Measurements from ENCODE around the gene WDFY4. TPM values are rescaled to one million over a fixed set of nuclear protein-coding genes. Genes with fewer than 3 reads are reported as not detected.

The WDFY4 gene
- total and polyA plus RNA-seq, 7 donors = 0.23 to 1.3 (median 0.69) TPM

DNA sequence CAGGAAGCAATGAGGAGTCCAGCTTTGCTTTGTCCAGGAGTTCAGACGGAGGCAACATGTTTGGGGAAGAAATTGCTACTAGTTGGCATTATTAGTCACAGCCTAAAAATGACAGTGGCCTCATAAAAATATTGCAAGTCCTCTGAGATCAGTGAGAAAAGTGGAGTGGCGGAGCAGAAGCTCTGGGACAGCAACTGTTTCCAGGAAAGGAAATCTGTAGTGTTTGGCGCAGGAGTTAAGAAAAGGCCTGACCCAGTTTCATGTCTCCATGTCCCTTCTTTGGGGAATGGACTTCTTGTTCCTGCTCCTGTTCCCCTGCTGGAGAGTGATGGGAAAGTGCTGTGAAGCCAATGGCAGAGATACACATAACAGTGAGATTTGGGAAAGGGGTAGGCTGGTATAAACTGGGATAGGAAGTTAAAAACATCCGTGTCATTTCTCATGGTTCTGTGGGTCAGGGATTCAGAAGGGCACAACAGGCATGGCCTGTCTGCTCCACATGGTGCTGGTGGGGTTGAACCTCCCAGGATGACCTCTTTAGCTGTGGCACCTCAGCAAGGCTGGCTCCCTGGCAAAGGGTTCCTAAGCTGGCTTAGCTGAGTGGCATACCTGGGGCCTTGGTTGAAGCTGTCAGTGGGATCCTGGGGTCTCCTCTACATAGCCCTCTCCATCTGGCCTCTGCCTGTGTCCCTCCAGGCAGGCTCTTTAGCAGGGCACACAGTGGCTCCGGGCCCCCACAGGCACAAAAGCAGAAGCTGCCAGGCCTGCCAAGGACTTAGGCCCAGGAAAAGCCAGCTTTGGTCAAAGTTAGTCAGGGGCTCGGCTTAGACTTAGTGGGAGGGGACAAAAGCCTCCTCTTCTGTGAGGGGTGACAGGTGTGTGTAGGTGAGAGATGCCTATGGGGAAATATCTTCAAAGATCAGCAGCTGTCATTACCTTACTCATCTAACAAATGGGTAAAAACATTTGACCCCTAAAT, 77.7 kb downstream of the WDFY4 start:
- WGBS, 3 donors = 78 to 86% (median 80%) methylated on average over 6 of the region's 6 CpGs
- Histone ChIP-seq H3K27ac (no peak overlapping the region), H3K36me3 (ENCODE audit: insufficient read depth in 1 of 2, low read depth in 1 of 2) (no peaks in the 10 kb centered on the region), H3K4me3 (no peak overlapping the region), H3K4me1 (no peaks in the 10 kb centered on the region), H3K27me3 (ENCODE audit: insufficient read depth in 3 of 3, low read length in 2 of 3) (peaks cover 0 to 3% (median 0%) of the 10 kb centered on the region in 3 donors), H3K9me3 (no peaks in the 10 kb centered on the region)
- intact Hi-C loops (cut with DNase I) = no loop called here
- TF ChIP-seq, protein P1, sequence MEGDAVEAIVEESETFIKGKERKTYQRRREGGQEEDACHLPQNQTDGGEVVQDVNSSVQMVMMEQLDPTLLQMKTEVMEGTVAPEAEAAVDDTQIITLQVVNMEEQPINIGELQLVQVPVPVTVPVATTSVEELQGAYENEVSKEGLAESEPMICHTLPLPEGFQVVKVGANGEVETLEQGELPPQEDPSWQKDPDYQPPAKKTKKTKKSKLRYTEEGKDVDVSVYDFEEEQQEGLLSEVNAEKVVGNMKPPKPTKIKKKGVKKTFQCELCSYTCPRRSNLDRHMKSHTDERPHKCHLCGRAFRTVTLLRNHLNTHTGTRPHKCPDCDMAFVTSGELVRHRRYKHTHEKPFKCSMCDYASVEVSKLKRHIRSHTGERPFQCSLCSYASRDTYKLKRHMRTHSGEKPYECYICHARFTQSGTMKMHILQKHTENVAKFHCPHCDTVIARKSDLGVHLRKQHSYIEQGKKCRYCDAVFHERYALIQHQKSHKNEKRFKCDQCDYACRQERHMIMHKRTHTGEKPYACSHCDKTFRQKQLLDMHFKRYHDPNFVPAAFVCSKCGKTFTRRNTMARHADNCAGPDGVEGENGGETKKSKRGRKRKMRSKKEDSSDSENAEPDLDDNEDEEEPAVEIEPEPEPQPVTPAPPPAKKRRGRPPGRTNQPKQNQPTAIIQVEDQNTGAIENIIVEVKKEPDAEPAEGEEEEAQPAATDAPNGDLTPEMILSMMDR (IDR thresholded peaks at IDR 0.05) = no peak
- DNase-seq = no peak
- ATAC-seq = no peak

DNA sequence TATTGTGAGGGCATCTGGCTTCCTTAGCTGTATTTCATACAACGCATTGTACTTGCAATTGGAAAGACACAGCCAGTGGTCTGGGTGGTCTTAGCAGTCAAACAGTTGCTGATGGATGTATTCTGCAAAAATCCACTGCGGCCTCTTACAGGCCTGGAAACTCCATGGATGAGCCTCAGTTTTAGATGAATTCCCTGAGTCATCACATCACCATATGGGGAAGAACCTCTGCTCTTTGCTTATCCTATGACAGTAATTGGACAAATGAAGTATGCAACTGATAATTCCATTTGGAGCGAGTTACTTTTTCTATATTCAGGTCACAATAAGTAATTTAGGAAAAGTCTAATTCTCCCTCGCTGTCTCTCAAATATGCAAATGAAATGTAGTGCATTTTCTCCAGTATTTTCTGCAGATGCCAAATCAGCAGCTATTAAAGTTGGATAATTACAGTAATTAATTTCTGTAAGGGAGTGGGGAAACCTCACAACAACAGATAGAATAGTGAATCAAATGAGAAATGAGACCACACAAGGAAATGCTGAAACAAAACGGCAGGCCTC, 78.8 kb downstream of the WDFY4 start:
- TF ChIP-seq, protein P1 (IDR thresholded peaks at IDR 0.05) = no peak
- H3K27me3 ChIP-seq (ENCODE audit: insufficient read depth in 3 of 3, low read length in 2 of 3) = peaks cover 0 to 3% (median 0%) of the 10 kb centered on the region in 3 donors
- DNase-seq (no peak), ATAC-seq (no peak)
- no peaks in the 10 kb centered on the region for H3K4me1 ChIP-seq
- H3K27ac ChIP-seq = no peak overlapping the region
- H3K9me3 ChIP-seq = no peaks in the 10 kb centered on the region
- intact Hi-C loops (cut with DNase I) = no loop called here
- no peak overlapping the region for H3K4me3 ChIP-seq
- H3K36me3 ChIP-seq (ENCODE audit: insufficient read depth in 1 of 2, low read depth in 1 of 2) = no peaks in the 10 kb centered on the region
- WGBS, 3 donors = 84 to 88% (median 85%) methylated on average over 5 of the region's 5 CpGs

DNA sequence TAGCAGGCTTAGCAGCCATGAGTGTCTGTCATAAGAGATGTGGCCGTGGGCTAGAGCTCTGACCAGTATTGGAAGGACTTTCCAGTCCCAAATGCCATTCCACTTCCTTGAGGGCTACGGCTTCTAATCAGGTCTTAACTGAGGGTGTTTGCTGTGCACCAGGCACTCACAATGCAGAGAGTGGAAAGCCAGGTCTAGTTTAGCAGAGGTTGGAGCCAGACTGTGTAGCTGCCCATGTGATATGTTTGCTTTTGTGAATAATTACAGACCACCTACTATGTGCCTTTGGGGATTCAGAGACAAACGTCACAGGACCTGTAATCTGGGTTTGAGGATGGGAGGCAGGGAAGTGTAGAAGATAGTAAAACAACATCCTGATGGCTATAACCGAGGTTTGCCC, 79.8 kb downstream of the WDFY4 start:
- TF ChIP-seq, protein P1 (IDR thresholded peaks at IDR 0.05) = no peak
- no peak overlapping the region for H3K4me3 ChIP-seq
- DNase-seq = no peak
- no peak overlapping the region for H3K27ac ChIP-seq
- intact Hi-C loops (cut with DNase I) = no loop called here
- no peaks in the 10 kb centered on the region for H3K36me3 ChIP-seq (ENCODE audit: insufficient read depth in 1 of 2, low read depth in 1 of 2)
- H3K9me3 ChIP-seq = no peaks in the 10 kb centered on the region
- ATAC-seq = no peak
- H3K4me1 ChIP-seq = no peaks in the 10 kb centered on the region
- 79 to 90% (median 86%) methylated on average over 4 of the region's 4 CpGs for WGBS, 3 donors
- H3K27me3 ChIP-seq (ENCODE audit: insufficient read depth in 3 of 3, low read length in 2 of 3) = no peaks in the 10 kb centered on the region

DNA sequence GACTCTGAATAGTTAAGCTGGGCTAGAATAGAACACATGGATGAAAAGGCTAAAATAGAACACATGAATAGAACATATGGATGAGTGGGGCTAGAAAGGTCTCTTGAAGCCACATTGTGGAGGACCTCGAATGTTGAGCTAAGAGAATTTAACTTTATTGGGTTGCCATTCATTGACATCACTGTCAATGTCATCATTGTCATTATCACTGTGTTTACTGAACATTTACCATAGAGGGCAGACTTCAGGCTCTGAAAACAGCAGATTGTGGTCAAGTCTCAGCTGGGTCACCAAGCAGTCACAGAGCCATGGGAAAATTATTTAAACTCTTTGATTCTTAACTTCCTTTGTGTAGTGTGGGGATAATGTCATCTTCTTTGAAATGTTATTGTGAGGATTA, 80.4 kb downstream of the WDFY4 start:
- TF ChIP-seq, protein P1 (IDR thresholded peaks at IDR 0.05) = no peak
- intact Hi-C loops (cut with DNase I) = no loop called here
- no peaks in the 10 kb centered on the region for H3K27me3 ChIP-seq (ENCODE audit: insufficient read depth in 3 of 3, low read length in 2 of 3)
- H3K4me3 ChIP-seq = no peak overlapping the region
- no peaks in the 10 kb centered on the region for H3K9me3 ChIP-seq
- no peak for ATAC-seq
- no peak overlapping the region for H3K27ac ChIP-seq
- DNase-seq = no peak
- H3K36me3 ChIP-seq (ENCODE audit: insufficient read depth in 1 of 2, low read depth in 1 of 2) = no peaks in the 10 kb centered on the region
- 70 to 90% (median 77%) methylated on average over 1 of the region's 1 CpG for WGBS, 3 donors
- H3K4me1 ChIP-seq = no peaks in the 10 kb centered on the region
